HepG2 (cell line): ENCODE measurements around the gene HOXD3. TPM values are rescaled to one million over a fixed set of nuclear protein-coding genes. Genes with fewer than 3 reads are reported as not detected.

Source experiments
- ATF4 ChIP-seq, 2 experiments: fragments of 450-650 bp in 1 of 2; sonication (generic) in 1 of 2; formaldehyde crosslinking; IDR thresholded peaks; 2 replicates each; pipeline versions ENCODE4 v1.5.0 to v1.8.0; 2020 to 2022; ENCODE audit warnings: mild to moderate bottlenecking in 1 of 2, missing genetic modification reagents in 1 of 2
- GABPB1 ChIP-seq: IDR thresholded peaks from 2 replicates; pipeline ENCODE4 v1.6.1; 2016; ENCODE audit warnings: mild to moderate bottlenecking, missing genetic modification reagents, moderate library complexity, missing compliant biosample characterization
- GFI1 ChIP-seq: sonication (generic); formaldehyde crosslinking; IDR thresholded peaks from 2 replicates; pipeline ENCODE4 v1.5.0; 2020; ENCODE audit warnings: missing genetic modification reagents, mild to moderate bottlenecking, borderline replicate concordance
- HBP1 ChIP-seq: IDR thresholded peaks from 2 replicates; pipeline ENCODE4 v1.6.1; 2016; ENCODE audit warnings: low read depth, control low read depth
- KDM4B ChIP-seq: sonication (generic); formaldehyde crosslinking; IDR thresholded peaks from 2 replicates; pipeline ENCODE4 v1.4.0; 2020; ENCODE audit warnings: missing genetic modification reagents
- MIXL1 ChIP-seq: IDR thresholded peaks from 2 replicates; pipeline ENCODE4 v1.6.1; 2016
- POLR2AphosphoS5 ChIP-seq: IDR thresholded peaks from 2 replicates; pipeline ENCODE4 v1.6.1; 2012; ENCODE audit warnings: low read depth, low read length
- RFXANK ChIP-seq: IDR thresholded peaks from 2 replicates; pipeline ENCODE4 v1.6.1; 2016
- SAP130 ChIP-seq: IDR thresholded peaks from 2 replicates; pipeline ENCODE4 v1.6.1; 2016; ENCODE audit warnings: low read depth
- ZBTB39 ChIP-seq: sonication (generic); formaldehyde crosslinking; IDR thresholded peaks from 2 replicates; pipeline ENCODE4 v1.5.0; 2020; ENCODE audit warnings: missing genetic modification reagents
- ZFP91 ChIP-seq: sonication (generic); formaldehyde crosslinking; IDR thresholded peaks from 2 replicates; pipeline ENCODE4 v1.9.0; 2022; ENCODE audit warnings: missing genetic modification reagents, mild to moderate bottlenecking, borderline replicate concordance
- ZNF18 ChIP-seq: sonication (generic); formaldehyde crosslinking; IDR thresholded peaks from 2 replicates; pipeline ENCODE4 v1.8.0; 2022; ENCODE audit warnings: mild to moderate bottlenecking, missing genetic modification reagents; ENCODE audit not compliant: insufficient replicate concordance
- ZNF292 ChIP-seq: sonication (generic); formaldehyde crosslinking; IDR thresholded peaks from 2 replicates; pipeline ENCODE4 v1.8.1; 2022; ENCODE audit warnings: mild to moderate bottlenecking, low read depth, missing genetic modification reagents, borderline replicate concordance
- ZNF501 ChIP-seq: sonication (generic); formaldehyde crosslinking; IDR thresholded peaks from 2 replicates; pipeline ENCODE4 v1.5.1; 2020; ENCODE audit warnings: mild to moderate bottlenecking, moderate library complexity, missing genetic modification reagents
- ZNF605 ChIP-seq: sonication (generic); formaldehyde crosslinking; IDR thresholded peaks from 2 replicates; pipeline ENCODE4 v1.8.0; 2022; ENCODE audit warnings: mild to moderate bottlenecking, missing genetic modification reagents
- ZNF646 ChIP-seq: sonication (generic); formaldehyde crosslinking; IDR thresholded peaks from 2 replicates; pipeline ENCODE4 v1.9.0; 2021; ENCODE audit warnings: mild to moderate bottlenecking, missing genetic modification reagents
- polyA plus RNA-seq, 8 experiments: library from polyadenylated mRNA; depleted of rRNA in 3 of 8; stranded (reverse) in 7 of 8; unstranded in 1 of 8; fragments of >200 nt; fragmentation: Illumina TruSeq in 4 of 8; extraction: Trizol in 4 of 8; gene quantifications; 2 replicates each; pipeline versions ENCODE4 v1.2.1 to v1.2.3, GENCODE V29; 2011 to 2016; ENCODE audit warnings: low read depth in 4 of 8, missing spikeins in 1 of 8, mixed read lengths in 1 of 8; ENCODE audit not compliant: insufficient read depth in 1 of 8
- total RNA-seq, 5 experiments: library from RNA; depleted of rRNA; stranded (reverse); fragments of >200 nt; fragmentation: Illumina TruSeq; extraction: Trizol; gene quantifications; 2 replicates each; pipeline ENCODE4 v1.2.3, GENCODE V29; 2016; ENCODE audit warnings: low read depth in 1 of 5

The HOXD3 gene
- total and polyA plus RNA-seq, 2 of the 13 experiments (the other 11 are each of a cell fraction or from before 2014, with no cell fraction given) = 0.05 to 0.09 TPM

GRCh38 chr2:176200971-176201370 is 43.9 kb downstream of the HOXD3 start (continued):
- peak; percentile 58; the same call in 1 of the 2 replicates for TF ChIP-seq ZNF292 (CRISPR knock-in tag)
- TF ChIP-seq ZNF18 = no peak
- TF ChIP-seq MIXL1 (CRISPR knock-in tag) = 0 out of 2 replicates have a peak, but pooled peaks have one; percentile 50
- no peak for TF ChIP-seq ATF4 (CRISPR knock-in tag; IDR thresholded peaks at IDR 0.05)
- no peak for TF ChIP-seq ZNF605 (CRISPR knock-in tag)
- no peak for TF ChIP-seq POLR2AphosphoS5
- TF ChIP-seq GFI1 (CRISPR knock-in tag) = no peak
- 0 out of 2 replicates have a peak, but pooled peaks have one; percentile 23 for TF ChIP-seq ZFP91
- no peak; the same call in 1 of the 2 replicates for TF ChIP-seq GABPB1
- TF ChIP-seq KDM4B = no peak
- no peak for TF ChIP-seq RFXANK (CRISPR knock-in tag)
- TF ChIP-seq HBP1 (CRISPR knock-in tag) = no peak
- TF ChIP-seq SAP130 = peak; percentile 31; the same call in 1 of the 2 replicates
- no peak for TF ChIP-seq ZNF646
- no peak for TF ChIP-seq ZBTB39
- TF ChIP-seq ZNF501 (CRISPR knock-in tag) = peak; percentile 41; the same call in 1 of the 2 replicates
